HG03460 (cell line): ENCODE measurements around the gene TVP23C.

ENCODE experiments used
- ATAC-seq: cut with Tn5 transposase; IDR thresholded peaks from one replicate; pipeline ENCODE4 v1.9.1; 2021; ENCODE audit not compliant: unreplicated experiment

The TVP23C gene

DNA sequence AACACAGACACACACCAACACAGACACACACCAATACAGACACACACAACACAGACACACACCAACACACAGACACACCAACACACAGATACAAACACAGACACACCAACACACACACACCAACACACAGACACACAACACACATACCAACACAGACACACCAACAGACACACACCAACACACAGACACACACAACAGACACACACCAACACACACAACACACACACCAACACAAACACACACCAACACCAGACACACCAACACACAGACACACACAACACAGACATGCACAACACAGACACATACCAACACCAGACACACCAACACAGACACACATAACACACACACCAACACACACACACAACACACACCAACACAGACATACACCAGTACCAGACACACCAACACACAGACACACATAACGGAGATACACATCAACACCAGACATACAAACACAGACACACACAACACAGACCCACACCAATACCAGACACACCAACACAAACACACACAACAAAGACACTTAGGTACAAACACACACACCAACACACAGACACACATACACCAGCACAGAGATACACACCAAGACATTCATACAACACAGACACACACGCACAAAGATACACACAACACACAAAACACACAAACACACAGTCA lies 98.1 kb downstream of the TVP23C start:
- no peak for ATAC-seq

DNA sequence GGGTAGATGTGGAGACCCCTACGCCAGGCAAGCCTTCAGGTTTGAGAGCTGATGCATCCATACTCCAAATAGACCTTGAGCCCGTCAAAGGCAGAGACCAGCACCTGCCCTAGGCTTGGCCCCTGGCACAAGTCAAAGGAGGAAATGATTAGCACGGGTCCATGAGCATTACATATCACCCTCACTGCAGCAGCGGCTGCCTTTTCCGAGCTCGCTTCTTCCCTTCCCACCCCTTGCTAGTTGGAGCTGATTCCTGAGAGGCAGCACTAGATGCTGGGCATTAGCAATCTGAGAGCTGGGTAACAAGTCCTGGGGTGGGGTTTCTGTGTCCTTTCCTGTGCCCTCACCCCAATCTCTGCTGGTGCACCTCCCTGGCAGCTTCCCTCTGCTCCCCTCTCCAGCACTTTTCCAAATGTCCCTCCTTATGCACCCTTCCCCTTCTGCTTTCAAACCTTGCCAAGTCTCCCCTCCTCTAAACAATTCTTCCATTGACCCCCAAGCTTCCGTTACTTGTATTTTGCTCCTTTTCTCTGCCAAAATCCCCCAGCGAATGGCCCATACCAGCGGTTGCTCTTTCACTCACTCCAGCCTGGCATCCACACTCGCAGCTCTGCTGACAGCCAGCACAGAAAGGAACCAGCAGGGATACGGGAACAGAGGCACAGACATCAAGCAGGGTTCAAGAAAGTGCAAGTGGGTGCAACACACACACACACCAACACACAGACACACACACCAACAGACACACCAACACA lies 98.9 kb downstream of the TVP23C start:
- no peak for ATAC-seq

DNA sequence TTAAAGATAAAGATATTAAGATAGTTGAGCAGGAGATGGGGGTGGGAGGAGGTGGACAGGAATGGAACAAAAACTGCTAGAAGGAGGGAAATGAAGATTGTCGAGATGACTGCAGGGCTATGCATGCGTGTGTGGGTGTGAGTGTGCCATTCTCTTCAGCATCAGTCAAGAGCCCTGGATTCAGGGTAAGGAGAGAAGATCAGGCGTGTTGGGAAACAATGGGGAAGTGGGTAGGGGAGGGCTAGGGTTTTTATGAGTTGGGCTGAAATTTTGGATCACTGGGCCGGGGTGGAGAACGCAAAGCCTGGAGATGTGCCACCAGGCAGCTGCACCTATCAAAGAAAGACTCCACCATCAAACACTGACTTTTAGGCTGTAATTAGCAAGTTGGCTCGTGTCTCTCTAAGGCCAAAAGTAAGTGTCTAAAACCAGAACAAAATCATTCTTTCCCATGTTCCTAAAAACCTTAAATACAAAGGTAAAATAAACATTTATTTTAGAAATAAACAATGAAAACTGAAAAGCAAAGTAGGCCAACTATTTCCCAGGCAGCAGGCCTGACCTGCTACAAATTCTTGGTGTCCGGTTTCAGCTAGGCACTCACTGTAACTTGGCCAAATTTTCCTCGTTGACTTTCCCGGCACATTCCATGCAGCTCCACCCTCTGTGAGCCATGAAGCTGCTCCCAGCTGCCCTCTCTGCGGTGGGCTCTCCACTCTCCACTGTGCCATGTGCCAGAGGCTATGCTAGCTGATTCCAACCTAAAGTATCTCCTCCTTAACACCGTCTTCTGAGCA lies 100.1 kb downstream of the TVP23C start:
- ATAC-seq = no peak

DNA sequence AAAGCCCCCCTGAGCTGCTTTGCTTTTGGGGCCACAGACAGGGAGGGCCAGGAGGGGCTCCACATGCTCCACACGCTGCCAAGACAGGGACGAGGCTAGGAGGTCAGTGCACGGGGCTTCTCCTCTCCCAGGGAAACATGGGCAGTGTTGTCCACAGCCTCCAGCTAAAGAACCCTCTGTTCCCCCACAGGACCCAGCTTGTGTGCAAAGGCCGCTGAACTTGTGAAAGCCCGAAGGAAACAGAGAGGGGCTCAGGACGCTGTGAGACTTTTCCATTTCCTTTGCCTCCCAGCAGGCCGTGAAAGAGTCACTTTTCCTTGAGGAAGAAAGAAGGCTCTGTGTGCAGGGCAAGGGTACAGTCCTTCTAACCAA lies 105.6 kb downstream of the TVP23C start:
- no peak for ATAC-seq

DNA sequence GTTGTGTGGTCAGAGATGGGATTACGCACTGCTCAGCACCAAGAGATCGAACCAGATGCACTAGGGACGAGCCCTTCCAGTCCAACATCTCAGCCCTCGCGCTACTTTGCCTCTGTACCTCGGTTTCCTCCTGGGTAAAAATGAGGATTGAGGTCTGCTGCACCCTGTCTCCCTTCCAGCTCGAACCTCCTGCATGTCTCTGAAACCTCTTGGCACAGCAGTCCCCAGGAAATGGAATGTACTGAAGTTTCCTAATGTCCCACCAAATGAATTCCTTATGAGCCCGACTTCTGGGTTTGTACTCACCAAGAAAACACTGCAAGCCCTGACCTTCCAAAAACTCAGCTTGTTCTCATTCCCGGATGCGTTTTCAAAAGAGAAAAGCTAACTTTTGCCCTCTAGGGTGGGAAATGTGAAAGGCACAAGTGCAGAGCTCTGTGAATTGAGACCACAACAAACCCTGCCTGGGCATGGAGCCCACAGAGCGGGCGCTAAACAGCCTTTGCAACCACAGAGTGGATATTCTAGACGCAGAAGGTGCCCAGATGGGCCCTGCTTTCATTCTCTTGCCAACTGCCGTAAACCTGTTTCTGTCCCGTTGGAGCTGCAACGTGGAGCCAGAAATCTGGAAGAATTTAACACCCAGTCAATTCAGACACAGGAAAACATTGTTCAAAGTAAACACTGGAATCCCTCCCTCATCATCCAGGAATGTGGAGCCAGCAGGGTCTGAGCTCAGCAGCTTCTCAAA lies 106.1 kb downstream of the TVP23C start:
- ATAC-seq = no peak

DNA sequence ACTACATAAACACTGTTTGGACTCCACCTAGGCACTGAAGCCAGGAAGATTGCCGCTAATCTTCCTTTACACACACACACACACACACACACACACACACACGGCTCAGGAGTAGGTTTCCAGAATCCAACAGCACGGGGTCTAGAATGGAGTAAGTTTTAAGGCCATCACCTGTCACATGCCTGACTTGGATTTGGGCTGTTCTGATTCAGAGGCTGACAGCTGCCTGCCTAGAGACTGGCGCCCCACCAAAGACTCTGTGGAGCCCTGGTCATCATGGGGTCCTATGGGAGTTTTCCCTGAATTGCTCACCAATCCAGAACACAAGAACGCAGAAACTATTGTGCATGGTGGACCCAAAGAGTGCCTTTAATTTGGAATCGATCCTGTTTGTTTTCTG lies 106.8 kb downstream of the TVP23C start:
- no peak for ATAC-seq

DNA sequence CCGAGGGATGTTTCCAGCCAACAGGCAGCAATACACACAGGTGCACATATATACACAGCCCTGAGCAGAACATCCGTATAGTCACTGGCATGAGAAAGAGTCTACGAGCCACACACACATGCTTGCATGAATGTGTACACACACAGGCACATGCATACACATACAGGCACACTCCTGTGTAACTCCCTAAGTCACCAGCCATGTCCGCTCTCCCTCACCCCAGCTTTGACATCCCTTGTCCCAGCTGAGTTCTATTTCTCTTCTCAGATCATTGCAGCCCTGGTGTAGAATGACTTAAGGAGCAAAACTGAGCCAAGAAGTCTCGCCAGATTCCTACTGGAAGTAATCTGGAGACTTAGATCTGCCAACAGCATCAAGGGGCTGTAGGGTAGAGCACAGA lies 108.9 kb downstream of the TVP23C start:
- ATAC-seq = no peak

DNA sequence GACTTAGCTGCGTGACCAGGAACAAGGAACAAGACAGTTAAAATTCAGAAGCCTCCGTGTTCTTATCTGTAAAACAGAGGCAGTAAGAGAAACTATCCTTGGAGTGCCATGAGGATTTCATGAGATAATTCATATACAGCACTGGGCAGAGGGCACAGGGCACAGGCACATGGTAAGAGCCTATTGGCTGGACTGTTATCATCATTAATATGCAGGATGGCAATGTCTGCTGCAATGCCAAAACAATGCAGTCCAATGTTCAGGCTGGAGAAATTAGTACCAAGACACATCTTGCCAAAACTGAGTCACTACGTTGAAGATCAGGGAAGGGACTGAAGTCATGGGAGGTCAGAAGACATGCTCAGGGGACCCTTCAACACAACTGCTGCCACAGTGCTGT lies 109.5 kb downstream of the TVP23C start:
- no peak for ATAC-seq

DNA sequence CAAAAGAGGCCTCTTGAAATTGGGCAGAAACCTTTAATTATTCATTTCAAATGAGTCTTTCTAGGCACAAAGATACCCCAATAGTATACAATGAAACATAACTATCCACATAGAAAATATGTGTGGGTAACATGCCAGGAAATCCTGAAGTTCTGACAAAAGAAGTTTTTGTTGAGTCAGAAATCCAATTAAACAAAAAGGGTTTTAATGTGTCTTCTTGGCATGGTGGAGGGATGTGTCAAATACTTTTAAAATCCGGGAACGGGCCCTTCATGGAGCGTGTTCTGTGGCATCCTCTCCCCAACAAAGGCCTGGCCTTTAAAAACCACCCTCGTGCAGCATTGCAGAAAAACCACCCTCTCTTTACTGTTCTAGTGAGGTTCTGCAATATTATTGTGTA lies 110.0 kb downstream of the TVP23C start:
- ATAC-seq = no peak

DNA sequence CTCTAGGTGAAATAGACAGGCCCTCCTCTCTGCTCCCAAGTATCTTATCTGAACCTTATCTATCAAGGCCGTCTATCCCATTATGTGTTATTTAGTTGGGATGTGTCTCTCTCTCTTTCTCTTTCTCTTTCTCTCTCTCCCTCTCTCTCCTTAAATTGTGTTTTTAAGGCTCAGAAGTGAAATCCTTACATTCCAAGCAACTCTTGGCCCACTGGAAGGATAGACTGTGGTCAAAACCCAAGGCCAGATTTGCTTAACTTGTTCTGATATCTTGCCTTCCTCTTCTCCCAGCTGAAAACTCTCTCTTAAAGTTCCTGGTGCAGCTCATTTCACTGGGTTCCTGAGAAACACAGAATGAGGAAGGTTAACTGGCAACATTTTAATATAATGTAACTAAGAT lies 110.5 kb downstream of the TVP23C start:
- ATAC-seq = no peak
